ENCODE results near the gene UBTD2. TPM values are rescaled to one million over a fixed set of nuclear protein-coding genes. Genes with fewer than 3 reads are reported as not detected.

The UBTD2 gene
- total and polyA plus RNA-seq, 10 of the 15 experiments (the other 5 are each of a cell fraction or from before 2014, with no cell fraction given), result 7.7 to 30.5 (median 19.4) TPM

GRCh38 chr5:172283020-172283861 is at the start of gene UBTD2 (continued):
- TF ChIP-seq, protein P1, sequence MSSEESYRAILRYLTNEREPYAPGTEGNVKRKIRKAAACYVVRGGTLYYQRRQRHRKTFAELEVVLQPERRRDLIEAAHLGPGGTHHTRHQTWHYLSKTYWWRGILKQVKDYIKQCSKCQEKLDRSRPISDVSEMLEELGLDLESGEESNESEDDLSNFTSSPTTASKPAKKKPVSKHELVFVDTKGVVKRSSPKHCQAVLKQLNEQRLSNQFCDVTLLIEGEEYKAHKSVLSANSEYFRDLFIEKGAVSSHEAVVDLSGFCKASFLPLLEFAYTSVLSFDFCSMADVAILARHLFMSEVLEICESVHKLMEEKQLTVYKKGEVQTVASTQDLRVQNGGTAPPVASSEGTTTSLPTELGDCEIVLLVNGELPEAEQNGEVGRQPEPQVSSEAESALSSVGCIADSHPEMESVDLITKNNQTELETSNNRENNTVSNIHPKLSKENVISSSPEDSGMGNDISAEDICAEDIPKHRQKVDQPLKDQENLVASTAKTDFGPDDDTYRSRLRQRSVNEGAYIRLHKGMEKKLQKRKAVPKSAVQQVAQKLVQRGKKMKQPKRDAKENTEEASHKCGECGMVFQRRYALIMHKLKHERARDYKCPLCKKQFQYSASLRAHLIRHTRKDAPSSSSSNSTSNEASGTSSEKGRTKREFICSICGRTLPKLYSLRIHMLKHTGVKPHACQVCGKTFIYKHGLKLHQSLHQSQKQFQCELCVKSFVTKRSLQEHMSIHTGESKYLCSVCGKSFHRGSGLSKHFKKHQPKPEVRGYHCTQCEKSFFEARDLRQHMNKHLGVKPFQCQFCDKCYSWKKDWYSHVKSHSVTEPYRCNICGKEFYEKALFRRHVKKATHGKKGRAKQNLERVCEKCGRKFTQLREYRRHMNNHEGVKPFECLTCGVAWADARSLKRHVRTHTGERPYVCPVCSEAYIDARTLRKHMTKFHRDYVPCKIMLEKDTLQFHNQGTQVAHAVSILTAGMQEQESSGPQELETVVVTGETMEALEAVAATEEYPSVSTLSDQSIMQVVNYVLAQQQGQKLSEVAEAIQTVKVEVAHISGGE (CRISPR knock-in tag; IDR thresholded peaks at IDR 0.05), result no peak
- TF ChIP-seq, protein P2, sequence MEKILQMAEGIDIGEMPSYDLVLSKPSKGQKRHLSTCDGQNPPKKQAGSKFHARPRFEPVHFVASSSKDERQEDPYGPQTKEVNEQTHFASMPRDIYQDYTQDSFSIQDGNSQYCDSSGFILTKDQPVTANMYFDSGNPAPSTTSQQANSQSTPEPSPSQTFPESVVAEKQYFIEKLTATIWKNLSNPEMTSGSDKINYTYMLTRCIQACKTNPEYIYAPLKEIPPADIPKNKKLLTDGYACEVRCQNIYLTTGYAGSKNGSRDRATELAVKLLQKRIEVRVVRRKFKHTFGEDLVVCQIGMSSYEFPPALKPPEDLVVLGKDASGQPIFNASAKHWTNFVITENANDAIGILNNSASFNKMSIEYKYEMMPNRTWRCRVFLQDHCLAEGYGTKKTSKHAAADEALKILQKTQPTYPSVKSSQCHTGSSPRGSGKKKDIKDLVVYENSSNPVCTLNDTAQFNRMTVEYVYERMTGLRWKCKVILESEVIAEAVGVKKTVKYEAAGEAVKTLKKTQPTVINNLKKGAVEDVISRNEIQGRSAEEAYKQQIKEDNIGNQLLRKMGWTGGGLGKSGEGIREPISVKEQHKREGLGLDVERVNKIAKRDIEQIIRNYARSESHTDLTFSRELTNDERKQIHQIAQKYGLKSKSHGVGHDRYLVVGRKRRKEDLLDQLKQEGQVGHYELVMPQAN (conservative IDR thresholded peaks at IDR 0.05), result peak; percentile 66; the same call in 1 of the 2 replicates
- TF ChIP-seq NFYB (IDR thresholded peaks at IDR 0.05; ENCODE audit: insufficient read depth, low read depth, low read length) (no peak), RUNX3 (IDR thresholded peaks at IDR 0.05; ENCODE audit: low read length) (peak; percentile 8; the same call in 1 of the 2 replicates), POLR2AphosphoS2 (IDR thresholded peaks at IDR 0.05; ENCODE audit: low read depth, low read length) (no peak), SREBF2 (IDR thresholded peaks at IDR 0.05; ENCODE audit: low read length) (no peak), E2F4 (IDR thresholded peaks at IDR 0.05; ENCODE audit: low read depth, low read length) (no peak), EP300 (IDR thresholded peaks at IDR 0.05; ENCODE audit: borderline replicate concordance in 1 of 2, control insufficient read depth in 1 of 2, low read depth in 2 of 2, low read length in 2 of 2) (no peak), SRF (IDR thresholded peaks at IDR 0.05; ENCODE audit: low read depth in 2 of 2, low read length in 2 of 2) (no peak), RAD51 (IDR thresholded peaks at IDR 0.05) (no peak), BRCA1 (IDR thresholded peaks at IDR 0.05; ENCODE audit: low read depth, low read length) (no peak), SMAD1 (IDR thresholded peaks at IDR 0.05; ENCODE audit: low read depth, partially characterized antibody) (no peak)
- TF ChIP-seq, protein P3, sequence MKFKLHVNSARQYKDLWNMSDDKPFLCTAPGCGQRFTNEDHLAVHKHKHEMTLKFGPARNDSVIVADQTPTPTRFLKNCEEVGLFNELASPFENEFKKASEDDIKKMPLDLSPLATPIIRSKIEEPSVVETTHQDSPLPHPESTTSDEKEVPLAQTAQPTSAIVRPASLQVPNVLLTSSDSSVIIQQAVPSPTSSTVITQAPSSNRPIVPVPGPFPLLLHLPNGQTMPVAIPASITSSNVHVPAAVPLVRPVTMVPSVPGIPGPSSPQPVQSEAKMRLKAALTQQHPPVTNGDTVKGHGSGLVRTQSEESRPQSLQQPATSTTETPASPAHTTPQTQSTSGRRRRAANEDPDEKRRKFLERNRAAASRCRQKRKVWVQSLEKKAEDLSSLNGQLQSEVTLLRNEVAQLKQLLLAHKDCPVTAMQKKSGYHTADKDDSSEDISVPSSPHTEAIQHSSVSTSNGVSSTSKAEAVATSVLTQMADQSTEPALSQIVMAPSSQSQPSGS (IDR thresholded peaks at IDR 0.05; ENCODE audit: low read length), result no peak
- TF ChIP-seq, protein P4, sequence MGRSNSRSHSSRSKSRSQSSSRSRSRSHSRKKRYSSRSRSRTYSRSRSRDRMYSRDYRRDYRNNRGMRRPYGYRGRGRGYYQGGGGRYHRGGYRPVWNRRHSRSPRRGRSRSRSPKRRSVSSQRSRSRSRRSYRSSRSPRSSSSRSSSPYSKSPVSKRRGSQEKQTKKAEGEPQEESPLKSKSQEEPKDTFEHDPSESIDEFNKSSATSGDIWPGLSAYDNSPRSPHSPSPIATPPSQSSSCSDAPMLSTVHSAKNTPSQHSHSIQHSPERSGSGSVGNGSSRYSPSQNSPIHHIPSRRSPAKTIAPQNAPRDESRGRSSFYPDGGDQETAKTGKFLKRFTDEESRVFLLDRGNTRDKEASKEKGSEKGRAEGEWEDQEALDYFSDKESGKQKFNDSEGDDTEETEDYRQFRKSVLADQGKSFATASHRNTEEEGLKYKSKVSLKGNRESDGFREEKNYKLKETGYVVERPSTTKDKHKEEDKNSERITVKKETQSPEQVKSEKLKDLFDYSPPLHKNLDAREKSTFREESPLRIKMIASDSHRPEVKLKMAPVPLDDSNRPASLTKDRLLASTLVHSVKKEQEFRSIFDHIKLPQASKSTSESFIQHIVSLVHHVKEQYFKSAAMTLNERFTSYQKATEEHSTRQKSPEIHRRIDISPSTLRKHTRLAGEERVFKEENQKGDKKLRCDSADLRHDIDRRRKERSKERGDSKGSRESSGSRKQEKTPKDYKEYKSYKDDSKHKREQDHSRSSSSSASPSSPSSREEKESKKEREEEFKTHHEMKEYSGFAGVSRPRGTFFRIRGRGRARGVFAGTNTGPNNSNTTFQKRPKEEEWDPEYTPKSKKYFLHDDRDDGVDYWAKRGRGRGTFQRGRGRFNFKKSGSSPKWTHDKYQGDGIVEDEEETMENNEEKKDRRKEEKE (IDR thresholded peaks at IDR 0.05), result no peak
- TF ChIP-seq, protein P5, sequence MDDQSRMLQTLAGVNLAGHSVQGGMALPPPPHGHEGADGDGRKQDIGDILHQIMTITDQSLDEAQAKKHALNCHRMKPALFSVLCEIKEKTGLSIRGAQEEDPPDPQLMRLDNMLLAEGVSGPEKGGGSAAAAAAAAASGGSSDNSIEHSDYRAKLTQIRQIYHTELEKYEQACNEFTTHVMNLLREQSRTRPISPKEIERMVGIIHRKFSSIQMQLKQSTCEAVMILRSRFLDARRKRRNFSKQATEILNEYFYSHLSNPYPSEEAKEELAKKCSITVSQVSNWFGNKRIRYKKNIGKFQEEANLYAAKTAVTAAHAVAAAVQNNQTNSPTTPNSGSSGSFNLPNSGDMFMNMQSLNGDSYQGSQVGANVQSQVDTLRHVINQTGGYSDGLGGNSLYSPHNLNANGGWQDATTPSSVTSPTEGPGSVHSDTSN (IDR thresholded peaks at IDR 0.05; ENCODE audit: insufficient replicate concordance, low read depth, low read length), result no peak
